DMS53 treated with DMSO at 0.1 percent for 48 hours (cell line): ENCODE data around the gene ANGPTL2.

Experiments used
- DNase-seq: peaks from one replicate; lab custom pipeline; 2025; ENCODE audit not compliant: unreplicated experiment; lab: John Stamatoyannopoulos, UW

ANGPTL2 gene

GRCh38 chr9:127137640-127138360 lies 15.4 kb upstream of the ANGPTL2 start:
- DNase-seq: no peak

GRCh38 chr9:127136880-127137639 lies 14.6 kb upstream of the ANGPTL2 start:
- no peak for DNase-seq

- DNase-seq: no peak
Measured at GRCh38 chr9:127136081-127136879, 13.8 kb upstream of the ANGPTL2 start.

GRCh38 chr9:127135056-127135745 lies 12.8 kb upstream of the ANGPTL2 start:
- no peak for DNase-seq

GRCh38 chr9:127133739-127134167 lies 11.3 kb upstream of the ANGPTL2 start:
- no peak for DNase-seq

GRCh38 chr9:127132921-127133647 lies 10.6 kb upstream of the ANGPTL2 start:
- DNase-seq: no peak

GRCh38 chr9:127132375-127132774 lies 9.9 kb upstream of the ANGPTL2 start:
- no peak for DNase-seq

GRCh38 chr9:127131871-127132270 lies 9.4 kb upstream of the ANGPTL2 start:
- no peak for DNase-seq

GRCh38 chr9:127130661-127131538 lies 8.5 kb upstream of the ANGPTL2 start:
- DNase-seq: no peak

- DNase-seq: no peak
Measured at GRCh38 chr9:127130235-127130634, 7.8 kb upstream of the ANGPTL2 start.

- DNase-seq: no peak
Measured at GRCh38 chr9:127129718-127130085, 7.3 kb upstream of the ANGPTL2 start.

GRCh38 chr9:127129073-127129717 lies 6.8 kb upstream of the ANGPTL2 start:
- DNase-seq: no peak

- DNase-seq: no peak
Measured at GRCh38 chr9:127128341-127129072, 6.1 kb upstream of the ANGPTL2 start.

GRCh38 chr9:127126971-127127370 lies 4.5 kb upstream of the ANGPTL2 start:
- DNase-seq: no peak

GRCh38 chr9:127124792-127125191 lies 2.4 kb upstream of the ANGPTL2 start:
- no peak for DNase-seq

GRCh38 chr9:127124111-127124531 lies 1.7 kb upstream of the ANGPTL2 start:
- DNase-seq: no peak

- no peak for DNase-seq
Measured at GRCh38 chr9:127123064-127123890, 842 bp upstream of the ANGPTL2 start.
